Brain microvascular endothelial cell (primary cell): Measurements from ENCODE around the gene C12orf56.

Source experiments
- DNase-seq: peaks from one replicate; pipeline ENCODE4 v3.0.0-alpha.2; 2020
- H3K27ac ChIP-seq: fragments of 250-450 bp; sonication (Bioruptor Pico); 2 replicates; pipeline ENCODE4 v1.5.1; 2020; ENCODE audit warnings: mild to moderate bottlenecking, moderate library complexity
- H3K27me3 ChIP-seq: fragments of 250-450 bp; sonication (Bioruptor Pico); replicated peaks from 2 replicates; pipeline ENCODE4 v1.5.1; 2020; ENCODE audit warnings: mild to moderate bottlenecking
- H3K36me3 ChIP-seq: fragments of 250-450 bp; sonication (Bioruptor Pico); replicated peaks from 2 replicates; pipeline ENCODE4 v1.5.1; 2020; ENCODE audit warnings: mild to moderate bottlenecking
- H3K4me3 ChIP-seq: 2 replicates; pipeline ENCODE4 v1.5.1; 2011; ENCODE audit warnings: low read depth, mild to moderate bottlenecking, control low read depth, low read length, moderate library complexity
- CTCF ChIP-seq: IDR thresholded peaks from 2 replicates; pipeline ENCODE4 v1.5.1; 2011; ENCODE audit warnings: low read depth, mild to moderate bottlenecking, moderate library complexity, low read length, control low read depth, inconsistent platforms; ENCODE audit errors: missing control alignments
- in situ Hi-C: cut with HindIII; loops from 2 replicates; pipeline ENCODE4 v1.10.0; 2017; ENCODE audit warnings: low sequenced_read_pairs, low pct_ligation_motif_present

The C12orf56 gene

GRCh38 chr12:64286521-64286920 lies 104.0 kb downstream of the C12orf56 start:
- H3K4me3 ChIP-seq = no peak overlapping the region
- in situ Hi-C loops = no loop called here
- no peak for TF ChIP-seq CTCF

GRCh38 chr12:64284256-64284655 lies 106.3 kb downstream of the C12orf56 start:
- no peak for DNase-seq
- Histone ChIP-seq H3K27me3 (no peaks in the 10 kb centered on the region), H3K27ac (no peak overlapping the region), H3K36me3 (no peaks in the 10 kb centered on the region), H3K4me3 (no peak overlapping the region)
- no peak for TF ChIP-seq CTCF
- in situ Hi-C loops = no loop called here

More at GRCh38 chr12:64286521-64286920, 104.0 kb downstream of the C12orf56 start:
- Histone ChIP-seq H3K27ac (no peak overlapping the region), H3K36me3 (no peaks in the 10 kb centered on the region), H3K27me3 (no peaks in the 10 kb centered on the region)
- DNase-seq = no peak

- Histone ChIP-seq H3K27ac (no peak overlapping the region), H3K4me3 (no peak overlapping the region), H3K36me3 (no peaks in the 10 kb centered on the region), H3K27me3 (no peaks in the 10 kb centered on the region)
- TF ChIP-seq CTCF = no peak
- in situ Hi-C loops = no loop called here
- DNase-seq = no peak
These were observed 112.1 kb downstream of the C12orf56 start for GRCh38 chr12:64278421-64278820.

- in situ Hi-C loops = no loop called here
- no peaks in the 10 kb centered on the region for H3K27me3 ChIP-seq
- no peaks in the 10 kb centered on the region for H3K36me3 ChIP-seq
- peak; percentile 62 for TF ChIP-seq CTCF
- DNase-seq = peak; percentile 12
- H3K4me3 ChIP-seq = no peak overlapping the region
- H3K27ac ChIP-seq = no peak overlapping the region
These were observed 116.8 kb downstream of the C12orf56 start for GRCh38 chr12:64273527-64274403.

- TF ChIP-seq CTCF = no peak
- Histone ChIP-seq H3K27ac (no peak overlapping the region), H3K36me3 (no peaks in the 10 kb centered on the region), H3K4me3 (no peak overlapping the region), H3K27me3 (no peaks in the 10 kb centered on the region)
- DNase-seq = no peak
- in situ Hi-C loops = no loop called here
These were observed 120.1 kb downstream of the C12orf56 start for GRCh38 chr12:64270411-64270810.
